HepG2 (cell line): ENCODE measurements around the gene RPAP2. TPM values are rescaled to one million over a fixed set of nuclear protein-coding genes. Genes with fewer than 3 reads are reported as not detected.
A peak's percentile ranks its signal among the peaks of the same experiment; 100 is the strongest.

Experiments
- ATAC-seq: fragments of 200-7000 bp; cut with Tn5 transposase; 3 replicates; pipeline ENCODE4 v1.9.1; 2020; ENCODE audit warnings: mild to moderate bottlenecking, moderate library complexity
- BruUV-seq: library from RNA; stranded (reverse); fragments of 400-500 nt; replicated peaks from 2 replicates; lab custom pipeline; 2021; lab: Mats Ljungman, UMichigan
- CTCF ChIA-PET: fragments of 300-600 bp; formaldehyde crosslinking; extraction: SDS; loops from one replicate; lab custom pipeline; 2021; ENCODE audit warnings: low total read pairs, inconsistent platforms, low intra/inter-chr PET ratio; lab: Yijun Ruan, JAX
- POLR2A ChIA-PET: fragments of 350-600 bp; sonication (Branson Sonifier 250); formaldehyde crosslinking; loops from one replicate; lab custom pipeline; 2020; ENCODE audit warnings: antibody characterized with exemption, inconsistent platforms; lab: Yijun Ruan, JAX
- DNase-seq: peaks from one replicate; pipeline ENCODE4 v3.0.0-alpha.2; 2015; ENCODE audit warnings: low spot score
- FAIRE-seq: peaks from 3 replicates; lab custom pipeline; 2011; peaks lifted over from hg19 to GRCh38; lab: Jason Lieb, UNC
- H2AFZ ChIP-seq: one replicate; pipeline ENCODE4 v1.6.1; 2011; ENCODE audit warnings: low read length, inconsistent platforms
- H3K27ac ChIP-seq: fragments of 300-600 bp; 3 replicates; pipeline ENCODE4 v1.8.0; 2011; ENCODE audit warnings: mixed run types, mild to moderate bottlenecking, mixed read lengths, low read length, inconsistent platforms; ENCODE audit not compliant: insufficient read depth; ENCODE audit errors: extremely low read length
- H3K27me3 ChIP-seq, 2 experiments: fragments of 200-600 bp in 1 of 2; 2 replicates in 1 of 2; 3 replicates in 1 of 2; pipeline versions ENCODE4 v1.6.0 to v1.8.0; 2011; ENCODE audit warnings: low read length in 2 of 2, mild to moderate bottlenecking in 2 of 2, moderate library complexity in 2 of 2, inconsistent platforms in 1 of 2; ENCODE audit not compliant: insufficient read depth in 2 of 2, control insufficient read depth in 1 of 2
- H3K36me3 ChIP-seq, 2 experiments: fragments of 200-600 bp in 1 of 2; replicated peaks in 1 of 2; 2 replicates in 1 of 2; 3 replicates in 1 of 2; pipeline versions ENCODE4 v1.5.1 to v1.8.0; 2011; ENCODE audit warnings: low read length in 2 of 2, inconsistent platforms in 1 of 2; ENCODE audit not compliant: insufficient read depth in 2 of 2, control insufficient read depth in 1 of 2
- H3K4me1 ChIP-seq: 2 replicates; pipeline ENCODE4 v1.5.1; 2012; ENCODE audit warnings: low read length, inconsistent platforms; ENCODE audit not compliant: insufficient read depth
- H3K4me2 ChIP-seq: 2 replicates; pipeline ENCODE4 v1.6.0; 2011; ENCODE audit warnings: low read depth, low read length, inconsistent platforms
- H3K4me3 ChIP-seq, 3 experiments: fragments of 200-600 bp in 1 of 3; sonication (generic), shearing (Covaris generic) in 1 of 3; replicated peaks in 1 of 3; 2 replicates each; pipeline ENCODE4 v1.5.1; 2011 to 2016; ENCODE audit warnings: low read length in 3 of 3, inconsistent platforms in 2 of 3, low read depth in 2 of 3, mild to moderate bottlenecking in 2 of 3, control low read depth in 1 of 3, mixed read lengths in 1 of 3; ENCODE audit not compliant: insufficient read depth in 1 of 3
- H3K79me2 ChIP-seq: one replicate; pipeline ENCODE4 v1.6.1; 2011; ENCODE audit warnings: low read length, inconsistent platforms; ENCODE audit not compliant: insufficient read depth
- H3K9ac ChIP-seq: 2 replicates; pipeline ENCODE4 v1.6.0; 2011; ENCODE audit warnings: mild to moderate bottlenecking, low read depth, low read length, inconsistent platforms; ENCODE audit not compliant: insufficient read depth
- H3K9me3 ChIP-seq: 2 replicates; pipeline ENCODE4 v1.5.1; 2012; ENCODE audit warnings: mild to moderate bottlenecking, low read length
- H4K20me1 ChIP-seq: 2 replicates; pipeline ENCODE4 v1.6.0; 2011; ENCODE audit warnings: inconsistent platforms, mild to moderate bottlenecking, low read length, moderate library complexity; ENCODE audit not compliant: insufficient read depth
- CSRNP2 ChIP-seq: sonication (generic); formaldehyde crosslinking; conservative IDR thresholded peaks from 2 replicates; pipeline ENCODE4 v1.8.0; 2022; ENCODE audit warnings: low read depth, missing genetic modification reagents
- FOXK2 ChIP-seq: fragments of 450-650 bp; IDR thresholded peaks from 2 replicates; pipeline ENCODE4 v1.6.1; 2016
- JUND ChIP-seq: sonication (generic); formaldehyde crosslinking; IDR thresholded peaks from 2 replicates; pipeline ENCODE4 v1.8.0; 2022; ENCODE audit warnings: mild to moderate bottlenecking, missing genetic modification reagents
- MZF1 ChIP-seq: sonication (generic); formaldehyde crosslinking; IDR thresholded peaks from 2 replicates; pipeline ENCODE4 v1.8.1; 2023; ENCODE audit warnings: mild to moderate bottlenecking, missing genetic modification reagents, borderline replicate concordance
- NFKB2 ChIP-seq: sonication (generic); formaldehyde crosslinking; IDR thresholded peaks from 2 replicates; pipeline ENCODE4 v1.4.0; 2020; ENCODE audit warnings: missing genetic modification reagents, borderline replicate concordance
- SP140L ChIP-seq: sonication (generic); formaldehyde crosslinking; IDR thresholded peaks from 2 replicates; pipeline ENCODE4 v1.4.0; 2020; ENCODE audit warnings: missing genetic modification reagents, borderline replicate concordance
- TSC22D2 ChIP-seq: sonication (generic); formaldehyde crosslinking; IDR thresholded peaks from 2 replicates; pipeline ENCODE4 v1.5.1; 2020; ENCODE audit warnings: missing genetic modification reagents, mild to moderate bottlenecking, borderline replicate concordance
- U2AF1 ChIP-seq: fragments of 200-400 bp; formaldehyde crosslinking; optimal IDR thresholded peaks from 2 replicates; pipeline ENCODE3; 2017; ENCODE audit warnings: mild to moderate bottlenecking, low read depth, low read length
- ZNF136 ChIP-seq: sonication (generic); formaldehyde crosslinking; IDR thresholded peaks from 2 replicates; pipeline ENCODE4 v1.8.1; 2022; ENCODE audit warnings: low read depth, mild to moderate bottlenecking, moderate library complexity, missing genetic modification reagents
- ZNF44 ChIP-seq: sonication (generic); formaldehyde crosslinking; IDR thresholded peaks from 2 replicates; pipeline ENCODE4 v1.5.1; 2020; ENCODE audit warnings: mild to moderate bottlenecking, missing genetic modification reagents
- ZNF607 ChIP-seq: sonication (generic); formaldehyde crosslinking; IDR thresholded peaks from 2 replicates; pipeline ENCODE4 v1.5.1; 2020; ENCODE audit warnings: missing genetic modification reagents, mild to moderate bottlenecking, borderline replicate concordance
- ZNF674 ChIP-seq: sonication (generic); formaldehyde crosslinking; IDR thresholded peaks from 2 replicates; pipeline ENCODE4 v1.5.0; 2020; ENCODE audit warnings: low read depth, mild to moderate bottlenecking, missing genetic modification reagents
- WGBS: methylation state at CpG from one replicate; pipeline ENCODE4 v1.1.6; 2017; ENCODE audit warnings: low lambda C conversion rate; 5-methylcytosine and 5-hydroxymethylcytosine counted together
- in situ Hi-C: cut with HindIII; loops from 2 replicates; pipeline ENCODE4 v1.10.0; 2017; ENCODE audit warnings: low pct_unique_long_range_greater_than_20kb; ENCODE audit not compliant: extremely low pct_ligation_motif_present
- intact Hi-C: fragments of 100-400 bp; cut with micrococcal nuclease; formaldehyde crosslinking; loops from one replicate; pipeline ENCODE4 v1.10.0; 2022; ENCODE audit not compliant: unreplicated experiment
- polyA plus RNA-seq, 8 experiments: library from polyadenylated mRNA; depleted of rRNA in 3 of 8; stranded (reverse) in 7 of 8; unstranded in 1 of 8; fragments of >200 nt; fragmentation: Illumina TruSeq in 4 of 8; extraction: Trizol in 4 of 8; gene quantifications; 2 replicates each; pipeline versions ENCODE4 v1.2.1 to v1.2.3, GENCODE V29; 2011 to 2016; ENCODE audit warnings: low read depth in 4 of 8, missing spikeins in 1 of 8, mixed read lengths in 1 of 8; ENCODE audit not compliant: insufficient read depth in 1 of 8
- total RNA-seq, 5 experiments: library from RNA; depleted of rRNA; stranded (reverse); fragments of >200 nt; fragmentation: Illumina TruSeq; extraction: Trizol; gene quantifications; 2 replicates each; pipeline ENCODE4 v1.2.3, GENCODE V29; 2016; ENCODE audit warnings: low read depth in 1 of 5

The RPAP2 gene
- total and polyA plus RNA-seq, 2 of the 13 experiments (the other 11 are each of a cell fraction or from before 2014, with no cell fraction given): 10.0 to 34.8 TPM

- in situ Hi-C loops: no loop called here
- no peak for FAIRE-seq
These were observed 19.1 kb downstream of the RPAP2 start for GRCh38 chr1:92317836-92318493.

GRCh38 chr1:92323473-92324453 lies 24.9 kb downstream of the RPAP2 start:
- FAIRE-seq (no peak), DNase-seq (no peak), ATAC-seq (no peak)
- no peaks in the 10 kb centered on the region; the same call in 1 of the 2 replicates for H3K9me3 ChIP-seq
- 99% methylated on average over 7 of the region's 7 CpGs for WGBS
- H3K9ac ChIP-seq: no peak overlapping the region
- H3K4me3 ChIP-seq: no peak overlapping the region
- ChIA-PET CTCF (no interaction called here), POLR2A (no interaction called here)
- in situ Hi-C loops (no loop called here), intact Hi-C loops (no loop called here)
- H3K4me1 ChIP-seq: peaks cover 10% of the 10 kb centered on the region; the same call in 1 of the 2 replicates
- no peak overlapping the region for H2AFZ ChIP-seq
- TSS peak; percentile 26 for BruUV-seq
- H3K27me3 ChIP-seq: no peaks in the 10 kb centered on the region
- H4K20me1 ChIP-seq: no peaks in the 10 kb centered on the region
- H3K36me3 ChIP-seq: peaks cover 5 to 15% of the 10 kb centered on the region in 2 experiments; a peak in 4 of 5 replicates
- H3K27ac ChIP-seq: no peak overlapping the region
- no peaks in the 10 kb centered on the region for H3K79me2 ChIP-seq
- no peak overlapping the region for H3K4me2 ChIP-seq
- no peak for TF ChIP-seq FOXK2
- no peak for TF ChIP-seq CSRNP2
- TF ChIP-seq ZNF136 (CRISPR knock-in tag): no peak
- TF ChIP-seq JUND: no peak

More at GRCh38 chr1:92317836-92318493, 19.1 kb downstream of the RPAP2 start:
- intact Hi-C loops: no loop called here
- H3K27me3 ChIP-seq: no peaks in the 10 kb centered on the region
- ChIA-PET POLR2A (no interaction called here), CTCF (no interaction called here)
- H3K36me3 ChIP-seq: peaks cover 0 to 8% of the 10 kb centered on the region in 2 experiments; a peak in 3 of 5 replicates
- H3K79me2 ChIP-seq: no peaks in the 10 kb centered on the region
- WGBS: 93% methylated on average over 3 of the region's 3 CpGs
- H3K9me3 ChIP-seq: no peaks in the 10 kb centered on the region
- no peak overlapping the region for H3K9ac ChIP-seq
- no peak overlapping the region for H3K27ac ChIP-seq
- H3K4me1 ChIP-seq: no peaks in the 10 kb centered on the region
- no peak for TF ChIP-seq ZNF674 (CRISPR knock-in tag)
- TF ChIP-seq NFKB2 (CRISPR knock-in tag): no peak
- no peak for TF ChIP-seq SP140L
- no peak for TF ChIP-seq ZNF44 (CRISPR knock-in tag)
- TF ChIP-seq ZNF607 (CRISPR knock-in tag): no peak
- no peak for TF ChIP-seq U2AF1
- TF ChIP-seq MZF1 (CRISPR knock-in tag): no peak
- no peak for TF ChIP-seq TSC22D2
- TF ChIP-seq, all 625 proteins: peak for 0
- no peak overlapping the region for H3K4me2 ChIP-seq
- ATAC-seq (no peak), DNase-seq (no peak)
- no peaks in the 10 kb centered on the region for H4K20me1 ChIP-seq
- no TSS peak for BruUV-seq
- no peak overlapping the region for H2AFZ ChIP-seq
- no peak overlapping the region for H3K4me3 ChIP-seq
